RWPE2 (cell line): ENCODE results near the gene SLIT3.

Experiments
- ATAC-seq: fragments of 200-7000 bp; cut with Tn5 transposase; 3 replicates; pipeline ENCODE4 v1.9.1; 2021; ENCODE audit warnings: low read depth
- DNase-seq: peaks from one replicate; pipeline ENCODE4 v3.0.0-alpha.2; 2020; ENCODE audit warnings: low spot score
- H3K27ac ChIP-seq: fragments of 450-650 bp; 2 replicates; pipeline ENCODE4 v1.5.1; 2017; ENCODE audit warnings: mild to moderate bottlenecking; ENCODE audit not compliant: poor library complexity, severe bottlenecking
- H3K27me3 ChIP-seq: fragments of 250-450 bp; sonication (Bioruptor Pico); 2 replicates; pipeline ENCODE4 v1.5.1; 2021; ENCODE audit warnings: mild to moderate bottlenecking, moderate library complexity; ENCODE audit not compliant: insufficient read depth, poor library complexity, severe bottlenecking
- H3K36me3 ChIP-seq: fragments of 250-450 bp; sonication (Bioruptor Pico); 2 replicates; pipeline ENCODE4 v1.5.1; 2020; ENCODE audit warnings: low read depth, mild to moderate bottlenecking, moderate library complexity
- H3K4me1 ChIP-seq: fragments of 250-450 bp; sonication (Bioruptor Pico); 2 replicates; pipeline ENCODE4 v1.5.1; 2021; ENCODE audit warnings: mild to moderate bottlenecking, moderate library complexity; ENCODE audit not compliant: insufficient read depth, poor library complexity, severe bottlenecking
- H3K4me3 ChIP-seq: fragments of 250-450 bp; sonication (Bioruptor Pico); 2 replicates; pipeline ENCODE4 v1.5.1; 2021; ENCODE audit warnings: mild to moderate bottlenecking, moderate library complexity; ENCODE audit not compliant: severe bottlenecking
- H3K9me3 ChIP-seq: fragments of 250-450 bp; sonication (Bioruptor Pico); 2 replicates; pipeline ENCODE4 v1.5.1; 2021; ENCODE audit warnings: mild to moderate bottlenecking, moderate library complexity; ENCODE audit not compliant: severe bottlenecking
- TF ChIP-seq, protein P1 (sequence below): fragments of 450-650 bp; IDR thresholded peaks from one replicate; pipeline ENCODE4 v1.5.1; 2017; ENCODE audit warnings: mild to moderate bottlenecking, moderate library complexity; ENCODE audit not compliant: poor library complexity, severe bottlenecking

SLIT3 gene

DNA sequence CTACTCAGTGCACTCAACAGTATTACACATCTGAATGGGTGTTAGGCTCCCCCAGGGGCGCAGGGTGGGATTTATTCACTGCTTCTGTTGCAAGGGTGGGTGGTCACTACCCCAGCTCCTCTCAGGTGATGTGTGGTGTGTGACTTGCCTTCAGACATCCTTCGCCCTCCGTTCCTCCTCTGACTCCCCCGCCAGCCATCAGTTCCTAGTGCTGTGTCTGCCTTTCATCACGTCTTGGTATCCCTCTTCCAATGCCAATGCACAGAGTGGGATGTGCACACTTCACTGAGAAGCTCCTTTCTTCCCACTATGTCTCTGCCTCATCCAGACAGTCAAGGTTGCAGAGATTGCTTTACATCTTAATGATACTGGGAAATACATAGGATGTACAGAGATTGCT, 79.4 kb downstream of the SLIT3 start:
- TF ChIP-seq, protein P1, sequence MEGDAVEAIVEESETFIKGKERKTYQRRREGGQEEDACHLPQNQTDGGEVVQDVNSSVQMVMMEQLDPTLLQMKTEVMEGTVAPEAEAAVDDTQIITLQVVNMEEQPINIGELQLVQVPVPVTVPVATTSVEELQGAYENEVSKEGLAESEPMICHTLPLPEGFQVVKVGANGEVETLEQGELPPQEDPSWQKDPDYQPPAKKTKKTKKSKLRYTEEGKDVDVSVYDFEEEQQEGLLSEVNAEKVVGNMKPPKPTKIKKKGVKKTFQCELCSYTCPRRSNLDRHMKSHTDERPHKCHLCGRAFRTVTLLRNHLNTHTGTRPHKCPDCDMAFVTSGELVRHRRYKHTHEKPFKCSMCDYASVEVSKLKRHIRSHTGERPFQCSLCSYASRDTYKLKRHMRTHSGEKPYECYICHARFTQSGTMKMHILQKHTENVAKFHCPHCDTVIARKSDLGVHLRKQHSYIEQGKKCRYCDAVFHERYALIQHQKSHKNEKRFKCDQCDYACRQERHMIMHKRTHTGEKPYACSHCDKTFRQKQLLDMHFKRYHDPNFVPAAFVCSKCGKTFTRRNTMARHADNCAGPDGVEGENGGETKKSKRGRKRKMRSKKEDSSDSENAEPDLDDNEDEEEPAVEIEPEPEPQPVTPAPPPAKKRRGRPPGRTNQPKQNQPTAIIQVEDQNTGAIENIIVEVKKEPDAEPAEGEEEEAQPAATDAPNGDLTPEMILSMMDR = no peak
- DNase-seq (no peak), ATAC-seq (no peak)
- H3K9me3 ChIP-seq = no peaks in the 10 kb centered on the region
- H3K36me3 ChIP-seq = no peaks in the 10 kb centered on the region
- no peak overlapping the region for H3K27ac ChIP-seq
- H3K27me3 ChIP-seq = no peaks in the 10 kb centered on the region
- no peak overlapping the region for H3K4me3 ChIP-seq
- no peaks in the 10 kb centered on the region for H3K4me1 ChIP-seq

DNA sequence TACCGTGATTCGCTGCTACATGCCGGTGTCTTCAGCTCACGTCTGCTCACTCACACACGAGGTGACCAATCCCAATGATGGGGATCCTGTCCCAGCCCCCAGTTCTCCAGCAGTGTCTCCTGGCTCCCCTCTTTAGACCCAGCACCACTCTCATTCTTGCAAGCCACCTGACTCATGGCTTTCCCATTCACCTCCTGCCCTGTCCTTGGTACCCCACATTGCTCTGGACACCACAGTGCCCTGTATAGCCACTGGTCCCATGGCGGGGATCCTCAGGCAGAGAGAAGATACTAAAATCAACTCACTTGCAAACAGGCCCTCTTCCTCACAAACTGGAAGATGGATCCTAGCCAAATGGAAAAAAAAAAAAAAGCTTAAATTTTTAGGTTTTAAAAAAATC, 81.0 kb downstream of the SLIT3 start:
- H3K27me3 ChIP-seq = no peaks in the 10 kb centered on the region
- no peak overlapping the region for H3K27ac ChIP-seq
- H3K9me3 ChIP-seq = no peaks in the 10 kb centered on the region
- ATAC-seq = no peak
- no peak for DNase-seq
- no peaks in the 10 kb centered on the region for H3K36me3 ChIP-seq
- TF ChIP-seq, protein P1 = no peak
- no peak overlapping the region for H3K4me3 ChIP-seq
- H3K4me1 ChIP-seq = no peaks in the 10 kb centered on the region

DNA sequence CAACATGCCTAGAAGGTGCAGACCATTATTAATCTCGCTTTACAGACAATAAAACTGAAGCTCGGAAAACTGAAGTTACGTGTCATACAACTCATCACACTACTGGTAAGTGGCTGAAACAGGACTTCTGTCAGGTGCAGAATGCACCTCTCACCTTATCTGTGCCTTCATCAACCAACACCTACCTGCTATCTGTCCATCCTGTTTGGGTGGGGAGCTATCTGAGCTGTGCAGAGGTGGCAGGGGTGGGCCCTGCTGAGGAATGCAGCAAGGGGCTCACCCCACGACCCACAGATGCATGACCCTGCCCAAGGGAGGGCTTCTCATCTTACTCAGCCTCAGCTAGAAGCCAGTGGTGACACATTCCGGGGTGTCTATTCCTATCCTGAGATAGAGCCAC, 81.6 kb downstream of the SLIT3 start:
- Histone ChIP-seq H3K27ac (no peak overlapping the region), H3K27me3 (no peaks in the 10 kb centered on the region), H3K4me1 (no peaks in the 10 kb centered on the region), H3K4me3 (no peak overlapping the region), H3K9me3 (no peaks in the 10 kb centered on the region), H3K36me3 (no peaks in the 10 kb centered on the region)
- DNase-seq (no peak), ATAC-seq (no peak)
- TF ChIP-seq, protein P1 = no peak

DNA sequence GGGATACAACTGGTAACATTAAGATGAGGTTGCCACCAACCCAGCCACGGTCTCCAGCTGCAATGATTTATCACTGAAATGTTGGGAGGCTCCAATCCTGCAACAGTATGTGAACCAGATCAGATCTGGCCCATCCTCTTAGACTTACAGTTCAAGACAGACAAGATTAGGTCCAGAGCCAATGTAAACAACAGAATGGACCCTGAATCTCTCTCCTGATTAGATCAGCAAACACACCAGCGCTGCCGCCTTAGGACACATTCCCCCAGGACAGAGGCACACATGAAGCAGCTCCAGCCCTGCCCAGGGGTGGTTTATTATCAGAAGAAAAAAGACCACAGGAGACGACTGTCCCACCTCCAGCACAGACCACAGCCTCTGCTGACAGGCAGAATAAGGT, 82.1 kb downstream of the SLIT3 start:
- ATAC-seq (no peak; the same call in 2 of the 3 replicates), DNase-seq (no peak)
- Histone ChIP-seq H3K36me3 (no peaks in the 10 kb centered on the region), H3K27ac (no peak overlapping the region), H3K4me3 (no peak overlapping the region), H3K9me3 (no peaks in the 10 kb centered on the region), H3K27me3 (no peaks in the 10 kb centered on the region), H3K4me1 (no peaks in the 10 kb centered on the region)
- TF ChIP-seq, protein P1 = no peak

GRCh38 chr5:169218176-169218575, 82.8 kb downstream of the SLIT3 start:
- TF ChIP-seq, protein P1 = no peak
- Histone ChIP-seq H3K4me1 (no peaks in the 10 kb centered on the region), H3K9me3 (no peaks in the 10 kb centered on the region), H3K36me3 (no peaks in the 10 kb centered on the region), H3K27me3 (no peaks in the 10 kb centered on the region), H3K27ac (no peak overlapping the region), H3K4me3 (no peak overlapping the region)
- DNase-seq (no peak), ATAC-seq (no peak)
